GM18909 (cell line): ENCODE data around the gene CSNK1G3.
"Not testable (repeated sequence)": the region's sequence is repeated elsewhere in the genome, so short reads cannot be mapped to it uniquely, and the experiment has no call there.

Source experiments
- ATAC-seq: cut with Tn5 transposase; IDR thresholded peaks from one replicate; pipeline ENCODE4 v1.9.1; 2021; ENCODE audit warnings: mild to moderate bottlenecking; ENCODE audit not compliant: unreplicated experiment, poor library complexity

CSNK1G3 gene

GRCh38 chr5:123628860-123629544 is 117.0 kb downstream of the CSNK1G3 start:
- ATAC-seq, result no peak

- ATAC-seq, result no peak
Measured at GRCh38 chr5:123636006-123636405, 124.0 kb downstream of the CSNK1G3 start.

GRCh38 chr5:123637028-123637427 is 125.1 kb downstream of the CSNK1G3 start:
- ATAC-seq, result not testable (repeated sequence)

- ATAC-seq, result no peak
Measured at GRCh38 chr5:123639244-123639643, 127.3 kb downstream of the CSNK1G3 start.

GRCh38 chr5:123645024-123645603 is 133.1 kb downstream of the CSNK1G3 start:
- ATAC-seq, result no peak

GRCh38 chr5:123647066-123647465 is 135.1 kb downstream of the CSNK1G3 start:
- no peak for ATAC-seq

- no peak for ATAC-seq
Measured at GRCh38 chr5:123651234-123651633, 139.3 kb downstream of the CSNK1G3 start.

GRCh38 chr5:123659011-123659410 is 147.0 kb downstream of the CSNK1G3 start:
- ATAC-seq, result no peak

- no peak for ATAC-seq
Measured at GRCh38 chr5:123659495-123659894, 147.5 kb downstream of the CSNK1G3 start.

GRCh38 chr5:123664961-123665360 is 153.0 kb downstream of the CSNK1G3 start:
- no peak for ATAC-seq

- ATAC-seq, result no peak
Measured at GRCh38 chr5:123665822-123666371, 153.9 kb downstream of the CSNK1G3 start.
